Forelimb muscle (tissue), 1 donor: ENCODE results near the gene SLC25A33. TPM values are rescaled to one million over a fixed set of nuclear protein-coding genes. Genes with fewer than 3 reads are reported as not detected.

ENCODE experiments used
- DNase-seq: peaks from one replicate; pipeline ENCODE4 v3.0.0-alpha.2; 2013; ENCODE audit warnings: low read depth
- polyA plus RNA-seq: library from polyadenylated mRNA; unstranded; fragments of 120-200 nt; gene quantifications from one replicate; pipeline ENCODE4 v1.2.1, GENCODE V29; 2013; ENCODE audit not compliant: insufficient read length

SLC25A33 gene
- polyA plus RNA-seq, 1 donor = 1.3 TPM

DNA sequence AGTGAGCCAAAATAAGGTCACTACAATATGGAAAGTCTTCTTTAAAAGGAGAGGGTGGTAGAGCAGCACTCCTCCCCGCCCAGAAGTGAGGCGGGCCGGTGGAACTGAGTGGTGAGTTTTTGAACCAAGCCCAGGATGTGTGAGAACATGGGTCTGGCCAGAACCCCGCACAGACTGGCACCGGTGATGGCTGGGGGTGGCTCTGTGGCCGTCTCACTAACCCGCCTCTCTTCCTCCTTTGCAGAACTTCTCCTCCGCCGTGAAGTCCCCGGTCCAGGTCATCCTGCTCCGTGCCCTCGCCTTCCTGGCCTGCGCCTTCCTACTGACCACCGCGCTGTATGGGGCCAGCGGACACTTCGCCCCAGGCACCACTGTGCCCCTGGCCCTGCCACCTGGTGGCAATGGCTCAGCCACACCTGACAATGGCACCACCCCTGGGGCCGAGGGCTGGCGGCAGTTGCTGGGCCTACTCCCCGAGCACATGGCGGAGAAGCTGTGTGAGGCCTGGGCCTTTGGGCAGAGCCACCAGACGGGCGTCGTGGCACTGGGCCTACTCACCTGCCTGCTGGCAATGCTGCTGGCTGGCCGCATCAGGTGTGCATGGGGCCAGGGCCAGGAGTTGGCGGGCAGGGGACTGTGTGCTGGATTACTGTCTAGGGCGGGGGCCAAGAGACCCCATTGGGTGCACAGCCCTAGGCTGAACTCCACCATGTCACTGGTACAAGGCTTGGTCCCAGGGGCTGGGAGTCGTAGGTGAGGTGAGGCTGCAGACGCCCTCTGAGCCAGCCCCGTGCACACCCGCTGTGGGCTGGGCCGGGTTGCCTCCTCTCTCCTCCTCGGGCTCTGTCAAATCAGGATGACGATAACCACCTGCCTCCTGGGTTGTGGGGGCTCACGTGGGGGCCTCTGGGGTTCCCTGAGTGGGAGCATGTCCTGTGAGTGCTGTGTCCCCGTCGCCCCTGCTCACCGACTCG is 61.9 kb downstream of the SLC25A33 start:
- no peak for DNase-seq

DNA sequence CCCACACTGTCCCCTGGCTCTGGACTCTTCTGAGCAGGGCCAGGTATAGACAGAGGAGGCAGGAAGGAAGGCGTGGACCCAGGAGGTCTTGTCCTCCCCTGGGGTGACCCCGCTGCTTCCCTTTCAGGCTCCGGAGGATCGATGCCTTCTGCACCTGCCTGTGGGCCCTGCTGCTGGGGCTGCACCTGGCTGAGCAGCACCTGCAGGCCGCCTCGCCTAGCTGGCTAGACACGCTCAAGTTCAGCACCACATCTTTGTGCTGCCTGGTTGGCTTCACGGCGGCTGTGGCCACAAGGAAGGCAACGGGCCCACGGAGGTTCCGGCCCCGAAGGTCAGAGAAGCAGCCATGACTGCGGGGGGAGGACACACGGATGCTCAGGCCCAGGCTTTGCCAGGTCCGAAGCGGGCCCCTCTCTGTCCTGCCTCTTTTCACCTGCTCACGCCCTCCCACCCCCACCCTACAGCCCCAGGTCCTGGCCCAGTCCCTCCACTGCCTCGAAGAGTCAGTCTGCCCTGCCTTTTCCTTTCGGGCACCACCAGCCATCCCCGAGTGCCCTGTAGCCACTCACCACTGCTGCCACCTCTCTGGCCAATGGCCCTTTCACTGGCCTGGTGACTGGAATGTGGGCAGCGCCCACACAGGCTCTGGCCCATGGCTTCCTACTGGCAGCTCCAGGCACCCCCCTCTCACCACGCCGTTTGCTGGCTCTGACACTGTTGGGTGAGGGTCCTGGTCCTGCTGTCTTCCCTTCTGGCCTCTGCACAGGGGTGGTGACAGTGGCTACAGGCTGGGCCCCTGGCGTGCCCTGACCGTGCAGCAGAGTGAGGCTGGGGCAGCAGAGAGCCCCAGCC is 62.9 kb downstream of the SLC25A33 start:
- no peak for DNase-seq

DNA sequence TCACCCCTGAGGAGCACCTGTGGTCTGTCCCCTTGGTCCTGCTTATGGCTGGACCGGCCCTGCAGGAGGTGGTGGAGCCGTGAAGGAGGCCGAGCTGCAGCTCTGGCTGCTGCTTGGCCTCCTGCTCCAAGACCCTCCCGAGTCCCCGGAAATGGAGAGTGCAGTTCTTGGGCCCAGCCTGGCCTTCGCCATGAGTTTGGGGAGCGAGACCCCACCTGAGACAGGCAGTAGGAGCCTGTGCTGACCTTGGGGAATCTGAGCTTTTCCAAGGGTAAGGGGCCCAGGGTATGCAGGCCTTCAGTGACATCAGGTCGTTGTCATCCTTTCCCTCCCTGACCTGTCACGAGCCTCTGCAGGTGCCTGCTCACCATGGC is 63.5 kb downstream of the SLC25A33 start:
- DNase-seq = no peak

DNA sequence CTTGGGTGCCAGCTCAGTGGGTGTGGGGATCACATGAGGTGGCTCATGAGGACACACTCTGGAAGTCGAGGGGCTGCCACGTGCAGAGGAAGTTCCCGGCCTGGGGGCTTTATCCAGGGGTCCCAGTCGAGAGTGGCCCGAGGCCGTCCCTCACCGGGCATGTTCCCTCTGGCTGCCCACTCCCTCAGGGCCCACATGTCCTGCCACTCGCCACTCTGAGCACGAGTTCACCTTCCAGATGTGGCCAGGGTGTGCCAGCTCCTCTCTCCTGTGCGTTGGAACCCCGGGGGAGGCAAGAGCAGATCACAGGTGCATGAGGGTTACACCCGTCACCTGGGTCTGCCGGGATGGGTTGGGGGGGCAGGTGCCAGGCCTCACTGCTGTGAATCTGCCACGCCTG is 64.0 kb downstream of the SLC25A33 start:
- no peak for DNase-seq

DNA sequence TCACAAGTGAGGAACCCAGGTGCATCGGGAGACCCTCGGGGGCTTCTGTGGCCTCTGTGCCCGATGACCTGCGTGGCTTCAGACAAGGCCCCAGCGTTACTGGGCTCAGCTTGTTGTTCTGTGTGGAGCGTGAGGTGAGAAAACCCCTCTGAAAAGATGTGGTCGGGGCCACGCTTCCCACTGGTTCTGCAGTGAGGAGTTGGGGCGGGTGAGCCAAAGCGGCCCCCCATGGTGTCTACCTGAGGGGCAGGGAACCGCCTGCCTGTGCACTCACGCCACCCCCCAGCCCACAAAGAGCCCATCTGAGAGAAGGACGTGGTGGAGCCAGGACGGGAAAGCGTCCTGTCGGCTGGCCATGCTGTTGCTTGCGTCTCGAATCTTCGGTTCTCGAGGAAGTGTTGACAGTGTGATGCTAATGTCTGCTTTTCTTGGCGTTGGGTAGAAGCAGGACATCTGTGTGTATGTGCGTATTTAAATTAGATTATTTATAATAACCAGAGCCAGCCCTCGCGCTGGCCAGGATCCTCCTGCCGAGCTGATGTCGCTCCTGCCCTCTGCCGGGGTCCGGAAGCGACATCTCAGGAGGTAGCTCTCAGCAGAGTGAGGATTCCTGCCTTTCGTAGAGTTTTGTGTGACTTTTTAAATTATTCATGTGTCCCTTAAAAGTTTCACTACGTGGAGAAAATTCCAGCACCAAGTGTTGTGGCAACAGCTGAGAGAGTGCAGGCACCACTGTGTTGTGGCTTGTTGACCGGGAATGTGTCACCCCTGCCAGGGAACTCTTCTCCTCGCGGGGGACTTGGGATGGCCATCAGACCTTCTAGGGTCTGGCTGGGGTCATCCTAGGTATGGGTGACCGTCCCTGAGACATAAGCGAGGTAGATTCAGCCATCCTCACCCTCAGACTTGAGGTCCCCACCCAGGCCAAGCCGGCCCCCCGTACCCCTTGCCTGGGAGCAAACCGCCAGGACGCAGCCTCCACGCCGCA is 64.8 kb downstream of the SLC25A33 start:
- no peak for DNase-seq

DNA sequence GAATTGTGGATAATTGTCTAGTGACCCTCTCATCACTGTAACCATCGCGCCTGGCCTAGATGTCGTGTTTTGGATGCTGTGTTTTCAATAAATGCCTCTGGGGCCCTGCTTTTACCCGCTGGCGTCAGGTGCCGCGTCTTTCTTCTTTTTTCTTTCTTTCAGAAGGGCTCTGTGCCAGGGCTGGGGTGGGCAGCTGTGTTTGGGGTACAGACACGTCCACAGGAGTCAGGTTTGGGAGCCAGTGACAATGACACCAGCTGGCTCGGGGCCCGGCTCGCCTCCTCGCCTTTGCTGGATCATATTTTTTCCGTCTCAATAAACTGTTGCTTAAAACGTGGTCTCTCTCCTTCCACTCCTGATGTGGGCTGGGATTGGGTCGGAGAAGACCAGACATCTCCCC is 65.6 kb downstream of the SLC25A33 start:
- DNase-seq = no peak

DNA sequence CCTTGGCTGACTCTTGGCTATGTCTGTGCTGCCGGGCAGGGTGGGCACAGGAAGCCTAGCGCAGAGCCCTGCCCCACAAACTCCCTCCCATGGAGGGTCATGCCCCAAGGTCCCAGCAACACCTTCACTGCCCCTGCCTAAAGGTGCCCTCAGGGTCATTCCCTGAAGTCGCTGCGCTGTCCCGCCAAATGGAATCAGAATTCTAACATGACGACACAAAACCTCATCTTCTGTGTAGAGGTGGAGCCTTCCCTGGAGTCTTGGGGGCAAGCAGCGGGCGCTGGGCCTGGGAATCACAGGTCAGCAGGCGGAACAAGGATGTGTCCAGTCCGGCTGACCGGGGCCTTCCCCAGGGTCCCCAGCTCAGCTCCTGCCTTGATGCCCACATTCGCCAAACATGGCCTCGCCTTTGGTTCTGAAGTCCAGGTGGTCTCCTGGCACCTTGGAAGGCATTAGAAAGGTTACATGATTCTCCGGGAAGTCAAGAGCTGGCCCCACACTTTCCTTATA is 66.7 kb downstream of the SLC25A33 start:
- DNase-seq = no peak

DNA sequence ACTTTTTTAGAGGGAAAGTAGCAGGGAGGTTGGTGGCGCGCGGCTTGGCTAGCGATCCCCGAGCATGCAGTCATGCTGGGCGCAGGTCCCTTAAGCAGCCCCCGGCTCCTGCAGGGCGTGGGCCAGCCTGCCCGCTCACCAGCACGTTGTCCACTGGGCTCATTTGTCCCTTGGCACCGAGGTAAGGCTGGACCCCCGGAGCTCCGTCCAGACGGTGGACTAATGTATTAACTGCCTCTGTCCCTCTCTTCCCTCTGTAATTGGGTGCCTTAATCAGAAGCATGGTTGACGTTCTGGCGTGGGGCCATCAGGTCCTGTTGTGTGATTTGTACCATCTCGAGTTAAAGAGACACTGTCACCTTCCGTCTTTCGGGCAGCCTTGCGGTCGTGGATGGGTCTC is 67.2 kb downstream of the SLC25A33 start:
- no peak for DNase-seq

DNA sequence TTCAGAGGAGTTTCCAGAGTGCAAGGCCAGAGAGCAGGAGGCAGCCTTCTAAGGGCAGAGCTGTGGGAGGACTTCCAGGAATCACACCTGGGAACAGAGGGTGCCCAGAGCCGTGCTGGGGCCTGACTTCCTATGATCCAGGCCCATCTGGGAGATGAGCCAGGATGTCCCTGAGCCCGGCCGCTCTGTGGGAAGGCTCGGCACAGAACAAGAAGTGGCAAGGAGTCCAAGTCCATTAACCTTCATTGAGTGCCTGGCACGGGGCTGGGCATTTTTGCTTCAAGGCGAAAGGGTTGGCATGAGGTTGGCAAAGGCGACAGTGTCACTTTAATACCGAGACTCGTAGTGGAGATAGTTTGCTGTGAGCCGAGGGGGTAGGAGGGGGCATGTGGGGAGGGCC is 67.7 kb downstream of the SLC25A33 start:
- no peak for DNase-seq

DNA sequence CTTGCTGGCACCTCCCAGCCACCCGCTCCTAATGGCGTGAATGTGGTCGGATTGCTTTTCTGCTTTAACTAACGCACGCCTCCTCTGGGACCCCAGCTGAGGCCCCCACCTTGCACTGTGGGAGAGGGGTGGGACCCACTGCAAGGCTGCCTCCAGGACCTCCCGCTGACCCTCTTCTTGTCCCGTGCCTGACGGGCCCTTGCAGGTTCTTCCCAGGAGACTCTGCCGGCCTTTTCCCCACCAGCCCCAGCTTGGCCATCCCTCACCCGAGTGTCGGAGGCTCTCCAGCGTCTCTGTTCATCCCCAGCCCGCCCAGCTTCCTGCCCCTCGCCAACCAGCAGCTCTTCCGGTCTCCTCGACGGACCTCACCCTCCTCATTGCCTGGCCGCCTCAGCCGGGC is 68.1 kb downstream of the SLC25A33 start:
- no peak for DNase-seq

DNA sequence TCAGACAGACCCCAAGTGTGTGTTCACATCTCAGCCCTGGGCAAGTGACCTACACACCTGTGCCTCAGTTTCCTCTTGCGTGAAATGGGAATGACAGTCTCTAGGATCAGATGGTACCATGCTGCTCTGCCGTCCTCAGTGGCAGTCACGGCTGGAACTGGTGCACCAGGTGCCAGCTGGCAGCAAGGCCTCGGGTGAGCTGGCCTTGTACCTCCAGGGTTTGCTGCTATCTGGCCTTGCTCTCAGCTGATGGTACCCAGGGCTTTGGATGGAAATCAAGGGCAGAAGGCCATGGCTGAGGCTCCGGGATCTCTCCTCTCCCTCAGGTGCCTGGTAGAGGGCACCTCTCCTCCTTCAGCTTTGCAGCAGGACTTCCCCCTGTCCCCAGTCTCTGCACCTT is 70.7 kb downstream of the SLC25A33 start:
- no peak for DNase-seq

DNA sequence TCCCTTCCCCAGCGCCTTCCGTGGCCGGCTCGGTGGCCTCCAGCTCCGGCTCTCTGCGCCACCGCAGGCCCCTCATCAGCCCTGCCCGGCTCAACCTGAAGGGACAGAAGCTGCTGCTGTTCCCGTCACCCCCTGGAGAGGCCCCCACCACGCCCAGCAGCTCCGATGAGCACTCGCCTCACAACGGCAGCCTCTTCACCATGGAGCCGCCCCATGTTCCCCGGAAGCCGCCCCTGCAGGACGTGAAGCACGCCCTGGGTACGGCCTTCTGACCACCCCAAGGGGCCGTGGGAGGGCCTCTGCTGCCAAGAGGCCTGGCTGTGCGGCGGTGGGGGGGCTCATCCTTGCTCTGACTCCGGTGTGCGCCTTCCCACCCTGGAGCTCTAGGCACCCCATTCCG is 71.3 kb downstream of the SLC25A33 start:
- no peak for DNase-seq

DNA sequence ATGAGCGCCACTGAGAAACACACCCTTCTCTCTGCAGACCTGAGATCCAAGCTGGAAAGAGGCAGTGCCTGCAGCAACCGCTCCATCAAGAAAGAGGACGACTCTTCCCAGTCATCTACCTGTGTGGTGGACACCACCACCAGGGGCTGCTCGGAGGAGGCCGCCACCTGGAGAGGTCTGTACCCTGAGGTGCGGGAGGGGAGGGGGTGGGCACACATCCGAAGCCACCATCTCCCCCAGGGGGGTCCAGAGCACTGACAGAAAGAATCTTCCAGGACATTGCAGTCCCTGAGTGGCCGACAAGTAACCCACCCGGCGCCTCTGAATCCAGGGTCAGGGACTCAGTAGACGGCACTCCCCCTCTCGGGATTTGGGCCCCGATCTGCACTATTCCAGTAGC is 72.5 kb downstream of the SLC25A33 start:
- DNase-seq = no peak

DNA sequence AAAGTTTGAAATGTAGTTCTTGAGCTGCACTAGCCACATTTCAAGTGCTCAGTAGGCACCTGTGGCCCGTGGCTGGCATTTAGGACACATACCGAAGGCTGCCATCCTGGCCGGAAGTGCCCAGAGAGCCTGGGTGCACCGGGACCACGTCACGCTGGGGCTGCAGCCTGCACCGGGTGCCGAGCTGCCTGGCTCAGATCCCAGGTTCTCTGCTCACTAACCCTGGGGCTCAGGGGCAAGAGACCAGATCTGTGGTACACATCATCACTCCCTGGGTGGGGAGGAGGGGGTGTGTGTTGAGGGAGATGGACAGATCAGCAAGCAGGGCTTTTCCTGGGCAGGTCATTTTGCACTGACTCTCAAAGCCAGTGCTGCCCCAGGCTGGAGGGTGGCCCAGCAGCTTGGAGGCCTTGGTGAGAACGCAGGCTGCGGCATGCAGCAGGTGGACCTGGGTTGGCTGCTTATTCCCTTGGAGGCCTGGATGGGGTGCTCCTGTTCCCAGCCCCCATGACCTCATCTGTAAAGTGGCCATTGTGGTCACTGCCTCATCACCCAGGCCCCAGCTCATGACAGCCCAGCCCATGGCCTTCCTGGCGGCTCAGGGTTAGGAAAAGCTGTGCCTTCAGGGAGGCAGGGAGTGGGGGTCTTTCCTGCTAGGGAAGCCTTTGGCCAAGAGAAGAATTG is 73.0 kb downstream of the SLC25A33 start:
- DNase-seq = no peak

DNA sequence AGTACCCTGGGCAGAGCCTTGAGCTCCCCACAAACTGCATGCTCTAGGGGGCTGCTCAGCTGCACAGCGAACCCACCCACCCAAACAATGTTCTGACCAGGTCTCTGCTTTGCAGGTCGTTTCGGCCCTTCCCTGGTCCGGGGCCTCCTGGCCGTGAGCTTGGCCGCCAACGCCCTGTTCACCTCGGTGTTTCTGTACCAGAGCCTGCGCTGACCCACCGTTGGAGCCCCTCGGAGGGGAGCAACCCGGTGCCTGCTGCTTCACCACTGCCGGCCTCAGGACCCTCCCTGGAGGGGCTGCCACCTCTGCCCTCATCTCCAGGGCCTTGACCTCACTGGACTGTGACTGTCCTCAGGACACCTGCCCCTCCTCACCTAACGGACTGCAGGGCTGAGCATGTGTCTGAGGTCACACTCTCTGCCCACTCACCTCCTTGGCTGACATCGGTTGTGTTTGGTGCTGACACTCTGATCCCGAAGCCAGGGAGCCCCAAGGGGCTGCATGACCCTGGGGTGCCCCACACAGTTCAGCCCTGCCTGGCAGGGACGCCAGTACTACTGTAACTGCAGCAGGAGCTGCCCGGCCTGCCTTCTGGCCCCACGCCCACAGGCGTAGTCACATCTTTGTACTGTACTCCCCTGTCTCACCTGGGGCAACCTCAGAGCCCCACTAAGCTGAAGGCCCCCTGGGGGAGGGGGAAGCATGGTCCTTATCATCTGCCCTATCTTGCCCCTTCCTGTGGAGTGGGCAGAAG is 73.8 kb downstream of the SLC25A33 start:
- DNase-seq = no peak

DNA sequence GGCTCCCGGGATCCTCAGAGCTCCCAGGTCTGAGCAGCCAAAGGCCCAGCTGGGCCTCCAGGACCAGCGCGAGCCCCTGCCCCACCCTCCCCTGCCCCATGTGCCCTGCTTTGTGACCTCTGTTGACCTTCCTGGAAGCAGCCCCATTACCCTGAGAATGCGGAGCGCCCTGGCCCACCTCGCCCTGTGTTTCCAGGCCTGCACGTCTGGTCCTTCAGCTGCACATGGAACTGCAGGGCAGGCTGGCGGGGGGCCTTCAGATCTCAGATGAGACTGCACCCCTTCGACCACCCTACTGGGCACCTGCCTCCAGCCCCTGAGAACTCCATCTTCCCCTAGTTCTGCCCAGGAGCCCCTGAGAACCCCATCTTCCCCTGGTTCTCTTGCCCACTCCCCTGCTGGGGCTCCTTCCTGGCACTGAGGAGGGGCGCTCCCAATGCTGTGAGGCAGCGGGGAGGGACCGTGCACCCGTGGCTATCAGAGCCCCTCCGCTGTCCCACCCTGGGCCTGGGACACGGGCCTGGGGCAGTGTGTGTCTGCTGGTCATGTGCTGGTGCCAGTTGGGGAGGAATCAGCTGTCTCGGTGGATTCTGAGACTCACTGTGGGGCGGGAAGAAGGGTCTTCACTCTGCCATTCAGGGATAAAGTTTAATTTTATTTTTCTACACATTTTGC is 74.5 kb downstream of the SLC25A33 start:
- no peak for DNase-seq

DNA sequence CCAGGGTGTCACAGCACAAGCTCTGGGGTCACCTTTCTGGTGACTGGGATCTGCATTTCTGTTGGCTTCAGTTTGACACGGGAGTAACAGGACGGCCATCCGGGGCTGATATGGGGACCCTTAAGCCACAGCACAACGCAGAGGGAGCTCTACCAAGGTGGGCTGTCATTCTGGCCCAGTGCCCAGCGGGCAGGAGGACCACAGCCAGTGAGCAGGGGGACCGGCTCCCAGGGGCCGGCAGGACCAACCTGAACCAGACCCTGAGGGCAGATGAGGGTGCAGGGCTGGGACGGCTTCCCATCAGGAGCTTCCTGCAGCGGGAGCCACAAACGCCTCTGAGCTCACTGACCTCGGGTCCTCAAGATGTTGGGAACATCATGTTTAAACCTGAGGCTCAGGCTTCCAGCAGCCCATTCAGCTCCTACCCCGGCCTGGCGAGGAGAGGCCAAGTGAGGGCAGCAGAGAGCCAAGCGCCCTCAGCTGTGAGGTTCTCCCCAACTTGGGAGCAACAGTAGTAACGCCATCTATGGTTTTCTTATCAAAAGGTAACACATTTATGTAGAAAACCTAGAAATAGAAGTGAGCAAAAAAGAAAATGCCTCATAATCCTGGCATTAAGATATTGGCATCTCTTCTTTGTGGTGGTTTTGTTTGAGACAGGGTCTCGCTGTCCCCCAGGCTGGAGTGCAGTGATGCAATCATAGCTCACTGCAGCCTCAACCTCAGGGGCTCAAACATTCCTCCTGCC is 76.2 kb downstream of the SLC25A33 start:
- DNase-seq = no peak

DNA sequence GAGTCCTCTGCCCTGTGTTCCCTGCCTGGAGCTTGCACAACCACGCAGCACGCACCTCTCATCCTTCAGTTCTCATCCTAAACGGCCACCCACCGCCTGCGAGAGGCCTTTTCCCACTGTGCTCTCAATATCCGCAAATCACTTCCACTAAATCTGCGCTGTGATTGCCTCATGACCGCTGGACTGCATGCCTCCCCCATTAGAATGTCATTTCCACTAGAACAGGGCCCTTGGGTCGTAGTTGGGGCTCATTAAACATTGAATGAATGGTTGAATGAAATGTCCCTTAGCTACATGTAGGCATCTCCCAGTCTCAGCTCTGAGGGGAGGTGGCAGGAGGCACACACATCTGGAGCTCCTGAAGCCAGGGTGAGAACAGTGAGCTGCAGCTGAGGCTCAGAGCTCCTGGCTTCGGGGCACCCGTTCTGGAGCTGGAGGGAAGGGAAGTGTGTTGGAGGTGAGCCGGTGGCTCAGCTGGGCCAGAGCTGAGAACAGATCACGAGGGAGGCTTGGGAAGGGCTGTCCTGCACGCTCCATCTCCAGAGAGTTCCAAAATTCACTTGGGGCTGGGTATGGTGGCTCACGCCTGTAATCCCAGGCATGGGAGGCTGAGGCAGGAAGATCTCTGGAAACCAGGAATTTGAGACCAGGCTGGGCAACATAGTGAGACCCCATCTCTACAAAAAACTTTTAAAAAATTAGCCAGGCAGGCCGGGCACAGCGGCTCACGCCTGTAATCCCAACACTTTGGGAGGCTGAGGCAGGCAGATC is 79.8 kb downstream of the SLC25A33 start:
- no peak for DNase-seq
